OCI-LY3 (cell line): ENCODE data around the gene CLSTN2.

Experiments
- CTCF ChIP-seq: fragments of 200-600, 300-600 bp; sonication (generic); IDR thresholded peaks from 2 replicates; pipeline ENCODE4 v1.5.1; 2014; ENCODE audit warnings: antibody characterized with exemption, low read length, low read depth
- EZH2phosphoT487 ChIP-seq: fragments of 200-600 bp; shearing (Covaris generic); IDR thresholded peaks from 2 replicates; pipeline ENCODE4 v1.6.1; 2018; ENCODE audit warnings: antibody characterized with exemption, mixed run types, low read depth

- TF ChIP-seq EZH2phosphoT487 (no peak), CTCF (no peak)
Observed at GRCh38 chr3:140455521-140456214, 520.7 kb downstream of the CLSTN2 start.
